SK-N-SH treated with all-trans-retinoic acid at 6 μM for 48 hours (cell line): Measurements from ENCODE around the gene MAN1A1.

ENCODE experiments used
- OSR1 ChIP-seq: fragments of 250-450 bp; sonication (Bioruptor Pico); IDR thresholded peaks from 2 replicates; pipeline ENCODE4 v1.8.0; 2022; ENCODE audit warnings: moderate library complexity, mild to moderate bottlenecking, inconsistent platforms
- POU6F1 ChIP-seq: fragments of 250-450 bp; sonication (Bioruptor Pico); IDR thresholded peaks from 2 replicates; pipeline ENCODE4 v1.8.0; 2021; ENCODE audit warnings: low read depth, mild to moderate bottlenecking, moderate library complexity, borderline replicate concordance
- TOX ChIP-seq: fragments of 250-450 bp; sonication (Bioruptor Pico); IDR thresholded peaks from 2 replicates; pipeline ENCODE4 v1.8.0; 2021; ENCODE audit warnings: mild to moderate bottlenecking, moderate library complexity, borderline replicate concordance

- TF ChIP-seq OSR1 (CRISPR knock-in tag) (no peak), TOX (CRISPR knock-in tag) (no peak), POU6F1 (no peak)
These were observed 170.5 kb downstream of the MAN1A1 start for GRCh38 chr6:119179062-119179461.
